Measurements from ENCODE around the gene PPP1R9B. TPM values are rescaled to one million over a fixed set of nuclear protein-coding genes. Genes with fewer than 3 reads are reported as not detected.

Gene PPP1R9B
- total RNA-seq, 1 experiment from 2014 or later: 21.7 TPM

DNA sequence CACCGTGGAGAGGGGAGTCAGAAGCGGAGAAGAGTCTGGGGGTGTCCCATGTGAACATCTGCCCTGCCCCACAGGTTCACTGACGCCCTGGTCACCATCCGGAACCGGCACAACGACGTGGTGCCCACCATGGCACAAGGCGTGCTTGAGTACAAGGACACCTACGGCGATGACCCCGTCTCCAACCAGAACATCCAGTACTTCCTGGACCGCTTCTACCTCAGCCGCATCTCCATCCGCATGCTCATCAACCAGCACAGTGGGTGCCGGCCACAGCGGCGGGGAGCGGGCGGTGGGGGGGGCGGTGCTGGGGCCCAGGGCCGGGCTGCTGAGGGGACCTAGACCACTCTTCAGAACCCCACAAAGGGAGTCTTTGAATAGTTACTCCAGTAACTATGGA is 44.7 kb downstream of the PPP1R9B start:
- no peaks in the 10 kb centered on the region for H3K9me3 Mint-ChIP-seq
- ATAC-seq: no peak
- H3K36me3 Mint-ChIP-seq: no peaks in the 10 kb centered on the region
- CTCF ChIA-PET: no interaction called here
- POLR2A ChIA-PET: no interaction called here
- no peak for DNase-seq (ENCODE audit: low spot score)
- H3K4me3 Mint-ChIP-seq: no peak overlapping the region
- peaks cover 14% of the 10 kb centered on the region for H3K4me1 Mint-ChIP-seq
- no peak overlapping the region for H3K27ac Mint-ChIP-seq
- TF ChIP-seq NR1H2 (CRISPR knock-in tag; IDR thresholded peaks at IDR 0.05): no peak
- TF ChIP-seq, protein P1, sequence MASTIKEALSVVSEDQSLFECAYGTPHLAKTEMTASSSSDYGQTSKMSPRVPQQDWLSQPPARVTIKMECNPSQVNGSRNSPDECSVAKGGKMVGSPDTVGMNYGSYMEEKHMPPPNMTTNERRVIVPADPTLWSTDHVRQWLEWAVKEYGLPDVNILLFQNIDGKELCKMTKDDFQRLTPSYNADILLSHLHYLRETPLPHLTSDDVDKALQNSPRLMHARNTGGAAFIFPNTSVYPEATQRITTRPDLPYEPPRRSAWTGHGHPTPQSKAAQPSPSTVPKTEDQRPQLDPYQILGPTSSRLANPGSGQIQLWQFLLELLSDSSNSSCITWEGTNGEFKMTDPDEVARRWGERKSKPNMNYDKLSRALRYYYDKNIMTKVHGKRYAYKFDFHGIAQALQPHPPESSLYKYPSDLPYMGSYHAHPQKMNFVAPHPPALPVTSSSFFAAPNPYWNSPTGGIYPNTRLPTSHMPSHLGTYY (CRISPR knock-in tag; IDR thresholded peaks at IDR 0.05): no peak
- no peaks in the 10 kb centered on the region for H3K27me3 Mint-ChIP-seq (ENCODE audit: low read depth)

DNA sequence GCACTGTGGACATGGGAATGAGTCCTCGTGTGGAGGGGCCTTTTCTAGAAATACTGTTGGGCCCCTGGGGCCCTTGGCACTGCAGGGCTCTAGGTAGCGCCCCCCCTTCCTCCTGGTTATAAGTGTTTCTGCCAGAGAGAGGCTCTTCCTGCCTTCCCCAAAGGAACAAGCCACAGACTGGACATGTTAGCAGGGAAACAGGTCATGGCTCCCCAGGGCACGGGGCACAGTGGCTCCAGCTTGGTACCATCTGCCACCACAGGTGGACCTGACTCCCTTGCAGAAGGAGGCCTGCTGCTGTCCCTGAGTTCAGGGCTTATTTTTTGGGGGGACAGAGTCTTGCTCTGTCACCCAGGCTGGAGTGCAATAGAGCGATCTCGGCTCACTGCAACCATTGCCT is 46.5 kb downstream of the PPP1R9B start:
- Mint-ChIP-seq H3K36me3 (no peaks in the 10 kb centered on the region), H3K27ac (no peak overlapping the region), H3K9me3 (no peaks in the 10 kb centered on the region), H3K4me1 (peaks cover 18% of the 10 kb centered on the region), H3K4me3 (no peak overlapping the region), H3K27me3 (ENCODE audit: low read depth) (no peaks in the 10 kb centered on the region)
- ATAC-seq (no peak), DNase-seq (ENCODE audit: low spot score) (no peak)
- CTCF ChIA-PET: interaction anchor here (1.5 to 3.5 kb wide), 5 partner anchors 8 to 24 kb away, joined by 4 to 17 read pairs (median 9); no protein-coding TSS in a partner anchor
- POLR2A ChIA-PET: no interaction called here
- no peak for TF ChIP-seq TP53 (CRISPR knock-in tag; IDR thresholded peaks at IDR 0.05)
- no peak for TF ChIP-seq GABPB1 (CRISPR knock-in tag; IDR thresholded peaks at IDR 0.05)
- no peak for TF ChIP-seq NFATC4 (CRISPR knock-in tag; IDR thresholded peaks at IDR 0.05)
- TF ChIP-seq NFE2L1 (CRISPR knock-in tag; IDR thresholded peaks at IDR 0.05): no peak
- no peak for TF ChIP-seq SP1 (CRISPR knock-in tag; conservative IDR thresholded peaks at IDR 0.05)
- TF ChIP-seq, protein P2, sequence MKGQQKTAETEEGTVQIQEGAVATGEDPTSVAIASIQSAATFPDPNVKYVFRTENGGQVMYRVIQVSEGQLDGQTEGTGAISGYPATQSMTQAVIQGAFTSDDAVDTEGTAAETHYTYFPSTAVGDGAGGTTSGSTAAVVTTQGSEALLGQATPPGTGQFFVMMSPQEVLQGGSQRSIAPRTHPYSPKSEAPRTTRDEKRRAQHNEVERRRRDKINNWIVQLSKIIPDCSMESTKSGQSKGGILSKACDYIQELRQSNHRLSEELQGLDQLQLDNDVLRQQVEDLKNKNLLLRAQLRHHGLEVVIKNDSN (CRISPR knock-in tag; IDR thresholded peaks at IDR 0.05): no peak
- TF ChIP-seq, protein P3, sequence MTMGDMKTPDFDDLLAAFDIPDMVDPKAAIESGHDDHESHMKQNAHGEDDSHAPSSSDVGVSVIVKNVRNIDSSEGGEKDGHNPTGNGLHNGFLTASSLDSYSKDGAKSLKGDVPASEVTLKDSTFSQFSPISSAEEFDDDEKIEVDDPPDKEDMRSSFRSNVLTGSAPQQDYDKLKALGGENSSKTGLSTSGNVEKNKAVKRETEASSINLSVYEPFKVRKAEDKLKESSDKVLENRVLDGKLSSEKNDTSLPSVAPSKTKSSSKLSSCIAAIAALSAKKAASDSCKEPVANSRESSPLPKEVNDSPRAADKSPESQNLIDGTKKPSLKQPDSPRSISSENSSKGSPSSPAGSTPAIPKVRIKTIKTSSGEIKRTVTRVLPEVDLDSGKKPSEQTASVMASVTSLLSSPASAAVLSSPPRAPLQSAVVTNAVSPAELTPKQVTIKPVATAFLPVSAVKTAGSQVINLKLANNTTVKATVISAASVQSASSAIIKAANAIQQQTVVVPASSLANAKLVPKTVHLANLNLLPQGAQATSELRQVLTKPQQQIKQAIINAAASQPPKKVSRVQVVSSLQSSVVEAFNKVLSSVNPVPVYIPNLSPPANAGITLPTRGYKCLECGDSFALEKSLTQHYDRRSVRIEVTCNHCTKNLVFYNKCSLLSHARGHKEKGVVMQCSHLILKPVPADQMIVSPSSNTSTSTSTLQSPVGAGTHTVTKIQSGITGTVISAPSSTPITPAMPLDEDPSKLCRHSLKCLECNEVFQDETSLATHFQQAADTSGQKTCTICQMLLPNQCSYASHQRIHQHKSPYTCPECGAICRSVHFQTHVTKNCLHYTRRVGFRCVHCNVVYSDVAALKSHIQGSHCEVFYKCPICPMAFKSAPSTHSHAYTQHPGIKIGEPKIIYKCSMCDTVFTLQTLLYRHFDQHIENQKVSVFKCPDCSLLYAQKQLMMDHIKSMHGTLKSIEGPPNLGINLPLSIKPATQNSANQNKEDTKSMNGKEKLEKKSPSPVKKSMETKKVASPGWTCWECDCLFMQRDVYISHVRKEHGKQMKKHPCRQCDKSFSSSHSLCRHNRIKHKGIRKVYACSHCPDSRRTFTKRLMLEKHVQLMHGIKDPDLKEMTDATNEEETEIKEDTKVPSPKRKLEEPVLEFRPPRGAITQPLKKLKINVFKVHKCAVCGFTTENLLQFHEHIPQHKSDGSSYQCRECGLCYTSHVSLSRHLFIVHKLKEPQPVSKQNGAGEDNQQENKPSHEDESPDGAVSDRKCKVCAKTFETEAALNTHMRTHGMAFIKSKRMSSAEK (CRISPR knock-in tag; IDR thresholded peaks at IDR 0.05; ENCODE audit: borderline replicate concordance): no peak
- TF ChIP-seq, protein P4, sequence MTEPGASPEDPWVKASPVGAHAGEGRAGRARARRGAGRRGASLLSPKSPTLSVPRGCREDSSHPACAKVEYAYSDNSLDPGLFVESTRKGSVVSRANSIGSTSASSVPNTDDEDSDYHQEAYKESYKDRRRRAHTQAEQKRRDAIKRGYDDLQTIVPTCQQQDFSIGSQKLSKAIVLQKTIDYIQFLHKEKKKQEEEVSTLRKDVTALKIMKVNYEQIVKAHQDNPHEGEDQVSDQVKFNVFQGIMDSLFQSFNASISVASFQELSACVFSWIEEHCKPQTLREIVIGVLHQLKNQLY (CRISPR knock-in tag; IDR thresholded peaks at IDR 0.05): no peak
- no peak for TF ChIP-seq FOXJ3 (CRISPR knock-in tag; IDR thresholded peaks at IDR 0.05; ENCODE audit: borderline replicate concordance)
- no peak for TF ChIP-seq TEAD4 (CRISPR knock-in tag; IDR thresholded peaks at IDR 0.05)
- TF ChIP-seq ELF4 (CRISPR knock-in tag; IDR thresholded peaks at IDR 0.05; ENCODE audit: low read depth): no peak
- TF ChIP-seq, protein P5, sequence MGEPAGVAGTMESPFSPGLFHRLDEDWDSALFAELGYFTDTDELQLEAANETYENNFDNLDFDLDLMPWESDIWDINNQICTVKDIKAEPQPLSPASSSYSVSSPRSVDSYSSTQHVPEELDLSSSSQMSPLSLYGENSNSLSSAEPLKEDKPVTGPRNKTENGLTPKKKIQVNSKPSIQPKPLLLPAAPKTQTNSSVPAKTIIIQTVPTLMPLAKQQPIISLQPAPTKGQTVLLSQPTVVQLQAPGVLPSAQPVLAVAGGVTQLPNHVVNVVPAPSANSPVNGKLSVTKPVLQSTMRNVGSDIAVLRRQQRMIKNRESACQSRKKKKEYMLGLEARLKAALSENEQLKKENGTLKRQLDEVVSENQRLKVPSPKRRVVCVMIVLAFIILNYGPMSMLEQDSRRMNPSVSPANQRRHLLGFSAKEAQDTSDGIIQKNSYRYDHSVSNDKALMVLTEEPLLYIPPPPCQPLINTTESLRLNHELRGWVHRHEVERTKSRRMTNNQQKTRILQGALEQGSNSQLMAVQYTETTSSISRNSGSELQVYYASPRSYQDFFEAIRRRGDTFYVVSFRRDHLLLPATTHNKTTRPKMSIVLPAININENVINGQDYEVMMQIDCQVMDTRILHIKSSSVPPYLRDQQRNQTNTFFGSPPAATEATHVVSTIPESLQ (CRISPR knock-in tag; IDR thresholded peaks at IDR 0.05): no peak
- TF ChIP-seq ZNF416 (CRISPR knock-in tag; IDR thresholded peaks at IDR 0.05): no peak
- TF ChIP-seq, protein P6, sequence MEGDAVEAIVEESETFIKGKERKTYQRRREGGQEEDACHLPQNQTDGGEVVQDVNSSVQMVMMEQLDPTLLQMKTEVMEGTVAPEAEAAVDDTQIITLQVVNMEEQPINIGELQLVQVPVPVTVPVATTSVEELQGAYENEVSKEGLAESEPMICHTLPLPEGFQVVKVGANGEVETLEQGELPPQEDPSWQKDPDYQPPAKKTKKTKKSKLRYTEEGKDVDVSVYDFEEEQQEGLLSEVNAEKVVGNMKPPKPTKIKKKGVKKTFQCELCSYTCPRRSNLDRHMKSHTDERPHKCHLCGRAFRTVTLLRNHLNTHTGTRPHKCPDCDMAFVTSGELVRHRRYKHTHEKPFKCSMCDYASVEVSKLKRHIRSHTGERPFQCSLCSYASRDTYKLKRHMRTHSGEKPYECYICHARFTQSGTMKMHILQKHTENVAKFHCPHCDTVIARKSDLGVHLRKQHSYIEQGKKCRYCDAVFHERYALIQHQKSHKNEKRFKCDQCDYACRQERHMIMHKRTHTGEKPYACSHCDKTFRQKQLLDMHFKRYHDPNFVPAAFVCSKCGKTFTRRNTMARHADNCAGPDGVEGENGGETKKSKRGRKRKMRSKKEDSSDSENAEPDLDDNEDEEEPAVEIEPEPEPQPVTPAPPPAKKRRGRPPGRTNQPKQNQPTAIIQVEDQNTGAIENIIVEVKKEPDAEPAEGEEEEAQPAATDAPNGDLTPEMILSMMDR (IDR thresholded peaks at IDR 0.05): no peak
- TF ChIP-seq, protein P1 (CRISPR knock-in tag; IDR thresholded peaks at IDR 0.05): no peak
- no peak for TF ChIP-seq SMAD4 (CRISPR knock-in tag; IDR thresholded peaks at IDR 0.05)
- no peak for TF ChIP-seq ZNF138 (CRISPR knock-in tag; conservative IDR thresholded peaks at IDR 0.05)
- TF ChIP-seq SMAD3 (CRISPR knock-in tag; IDR thresholded peaks at IDR 0.05; ENCODE audit: borderline replicate concordance): no peak

All from WTC11 (cell line).